NCI-H2196 treated with DMSO at 0.1 percent for 48 hours (cell line): Measurements from ENCODE around the gene DRD3.

ENCODE experiments used
- DNase-seq: peaks from one replicate; lab custom pipeline; 2025; ENCODE audit not compliant: unreplicated experiment; lab: John Stamatoyannopoulos, UW

Gene DRD3

DNA sequence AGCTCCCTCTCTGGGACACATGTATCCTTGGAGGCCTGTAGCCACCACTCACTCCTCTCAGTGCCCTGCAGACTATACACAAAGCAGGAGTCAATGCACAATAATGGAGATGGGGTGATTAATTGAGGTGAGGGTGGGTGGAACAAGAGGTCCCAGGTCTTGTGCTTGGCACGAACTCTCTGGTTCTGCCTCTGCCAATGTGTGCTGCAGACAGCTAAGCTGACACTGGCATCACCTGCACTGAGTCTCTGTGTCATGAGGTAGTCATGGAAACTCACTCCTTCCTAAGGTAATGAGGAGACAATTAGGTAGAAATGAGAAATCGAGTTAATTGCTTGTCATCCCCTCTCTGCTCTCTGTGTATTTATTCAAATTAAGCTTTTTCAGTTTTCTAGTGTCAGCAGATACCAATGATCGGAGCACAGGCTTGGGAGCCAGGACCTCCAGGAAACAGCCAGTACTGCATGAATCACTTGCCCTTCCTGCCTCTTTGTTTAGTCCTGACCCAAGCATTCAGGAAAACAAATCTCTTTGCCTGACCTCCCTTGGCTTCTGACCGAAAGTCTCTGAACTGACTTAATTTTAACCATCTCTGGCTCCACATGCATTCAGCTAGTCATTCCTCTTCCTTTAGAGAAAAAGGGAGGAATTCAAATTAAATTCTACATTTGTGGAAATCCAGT is 56.7 kb downstream of the DRD3 start:
- peak; percentile 25 for DNase-seq

DNA sequence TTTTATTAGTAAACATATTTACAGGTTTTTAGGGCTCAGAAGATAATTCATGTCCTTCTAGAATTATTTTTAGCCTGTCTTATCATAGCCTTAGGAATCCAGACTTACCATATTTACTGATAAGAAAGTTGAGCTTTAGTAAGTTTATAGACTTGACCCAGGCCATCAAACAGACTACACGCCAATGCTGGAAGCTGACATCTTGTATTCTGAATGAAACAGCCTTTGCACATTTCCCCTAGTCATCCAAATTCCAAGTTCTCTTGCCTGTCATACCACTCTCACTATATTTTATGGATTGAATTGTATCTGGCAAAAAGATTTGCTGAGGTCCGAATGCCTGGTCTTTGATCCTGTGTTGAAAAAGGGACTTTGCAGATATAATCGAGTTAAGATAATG is 58.6 kb downstream of the DRD3 start:
- no peak for DNase-seq

DNA sequence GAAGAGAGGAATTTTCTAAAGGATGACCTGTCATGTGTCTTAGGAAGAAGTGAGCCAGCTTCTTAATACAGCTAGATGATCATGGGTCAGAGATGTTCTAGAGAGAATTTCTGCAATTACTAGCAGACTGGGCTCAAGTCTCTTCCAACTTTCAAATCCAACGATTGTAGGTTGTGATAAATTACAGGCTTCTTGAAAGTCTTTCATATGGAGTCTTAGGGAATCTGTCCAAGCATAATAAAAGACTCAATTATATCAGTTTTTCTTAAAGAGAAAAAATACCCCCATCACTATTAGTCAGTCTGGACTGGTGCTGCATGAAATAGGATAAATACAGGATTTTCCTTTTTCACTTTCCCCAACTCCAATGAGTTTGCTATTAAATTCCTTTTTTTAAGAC is 59.1 kb downstream of the DRD3 start:
- no peak for DNase-seq

DNA sequence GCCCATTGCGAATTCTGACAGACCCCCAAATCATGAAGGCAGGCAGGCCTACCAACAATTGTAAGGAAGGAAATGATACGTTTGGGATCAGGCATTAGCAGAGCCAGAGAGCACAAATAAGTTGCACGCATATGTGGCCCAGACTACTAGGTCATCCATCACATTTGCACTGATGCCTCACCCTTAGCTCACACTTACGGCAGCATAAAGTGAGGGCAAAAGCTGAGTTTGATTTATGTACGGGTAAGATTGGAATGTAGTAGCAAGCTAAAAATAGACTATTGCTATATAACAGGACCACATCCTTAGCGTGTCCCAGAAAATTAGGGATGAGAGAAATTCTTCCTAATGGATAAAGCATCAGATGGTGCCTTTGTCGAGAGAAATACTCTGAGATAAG is 63.7 kb downstream of the DRD3 start:
- DNase-seq: no peak

DNA sequence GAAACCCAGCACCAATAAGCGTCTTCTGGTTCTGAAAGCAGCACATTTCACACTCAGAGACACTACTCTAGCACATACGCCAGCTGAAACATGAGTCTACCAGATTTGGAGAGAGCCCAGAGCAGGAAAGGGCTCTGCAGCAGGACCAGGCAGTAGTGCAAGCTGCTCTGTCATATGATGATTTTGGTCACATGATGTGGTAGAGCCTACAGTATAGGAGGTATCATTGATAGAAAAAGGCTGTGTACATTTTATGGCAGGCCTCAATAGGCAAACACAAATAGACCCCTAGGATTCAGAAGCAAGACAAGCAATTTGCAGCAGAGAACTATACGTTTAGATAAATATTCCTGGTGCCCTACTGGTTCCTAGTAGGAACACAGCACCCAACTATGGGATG is 64.1 kb downstream of the DRD3 start:
- no peak for DNase-seq

DNA sequence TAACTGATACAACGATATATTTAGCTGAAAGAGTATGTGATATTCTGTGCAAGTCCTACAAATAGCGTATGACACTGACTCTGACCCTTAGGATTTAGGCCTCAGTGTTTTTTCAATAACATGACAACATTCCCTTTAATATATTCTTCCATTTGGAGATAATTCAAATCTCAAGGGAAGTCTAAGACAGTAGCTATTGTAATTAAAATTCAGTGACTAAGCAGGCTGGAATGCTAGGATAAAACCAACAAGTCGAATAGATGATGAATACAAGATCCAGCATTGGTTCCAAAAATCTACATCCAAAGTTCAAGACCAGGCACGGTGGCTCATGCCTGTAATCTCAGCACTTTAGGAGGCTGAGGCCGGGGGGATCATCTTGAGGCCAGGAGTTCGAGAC is 66.2 kb downstream of the DRD3 start:
- DNase-seq: no peak

DNA sequence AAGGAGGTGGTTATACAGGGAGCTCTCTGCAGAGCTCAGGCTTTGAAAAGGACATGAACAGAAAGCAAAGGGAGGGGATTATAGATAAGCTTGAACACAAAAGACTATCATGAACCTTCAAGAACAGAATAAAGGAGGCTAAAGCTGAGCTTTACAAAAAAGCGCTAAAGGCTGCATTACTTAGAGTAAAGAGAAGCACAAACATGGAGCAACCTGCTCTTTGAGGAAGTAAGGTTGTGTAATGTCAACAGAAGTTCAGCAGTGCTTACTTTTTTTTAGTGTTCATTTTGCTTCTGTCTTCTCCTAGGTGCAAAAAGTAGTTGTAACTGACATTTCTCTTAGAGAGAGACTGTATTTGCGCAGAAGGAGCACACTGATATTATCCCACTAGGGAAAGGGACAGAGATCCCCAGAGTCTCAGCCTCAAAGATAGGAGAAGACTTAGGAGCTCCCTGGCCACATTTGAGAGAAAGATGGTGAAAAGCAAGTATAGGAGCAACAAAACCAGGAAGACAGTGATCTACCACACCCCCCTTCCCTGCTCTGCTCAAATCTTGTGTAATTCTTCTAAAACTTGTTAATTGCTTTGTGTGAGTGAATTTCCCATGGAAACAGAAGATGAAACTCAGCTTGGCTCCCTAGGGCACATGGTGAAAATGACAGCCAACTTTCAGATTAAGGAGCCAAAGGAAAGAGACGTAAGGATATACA is 67.6 kb downstream of the DRD3 start:
- DNase-seq: no peak

DNA sequence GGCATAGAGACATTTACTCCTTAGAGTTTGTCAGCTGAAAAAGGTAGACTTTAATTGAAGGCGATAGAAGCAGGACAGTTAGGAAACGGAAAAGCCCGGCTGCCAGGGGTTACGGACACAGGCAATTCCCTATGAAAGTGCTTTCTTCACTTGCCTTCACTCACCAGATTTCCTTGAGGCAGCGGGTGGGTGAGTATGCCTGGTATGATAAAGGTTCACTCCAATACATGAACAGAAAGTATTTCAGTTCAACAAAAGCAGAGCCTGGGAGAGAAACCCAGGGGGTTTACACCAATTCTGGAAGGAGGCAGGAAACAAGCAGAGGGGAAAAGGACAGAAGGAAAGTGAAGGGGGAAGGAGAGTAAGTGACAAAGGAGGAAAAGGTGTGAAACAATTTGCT is 68.4 kb downstream of the DRD3 start:
- DNase-seq: no peak

DNA sequence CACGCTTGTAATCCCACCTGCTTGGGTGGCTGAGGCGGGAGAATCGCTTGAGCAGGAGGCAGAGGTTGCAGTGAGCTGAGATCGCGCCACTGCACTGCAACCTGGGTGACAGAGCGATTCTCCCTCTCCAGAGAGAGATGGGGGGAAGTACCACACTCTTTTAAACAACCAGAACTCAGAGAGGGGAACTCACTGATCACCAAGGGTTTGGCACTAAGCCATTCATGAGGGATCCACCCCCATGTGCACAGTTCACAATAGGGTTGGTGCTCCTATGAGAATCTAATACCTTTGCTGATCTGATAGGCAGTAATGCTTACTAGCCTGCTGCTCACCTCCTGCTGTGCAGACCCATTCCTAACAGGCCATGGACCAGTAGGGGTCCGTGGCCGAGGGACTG is 70.7 kb downstream of the DRD3 start:
- DNase-seq: no peak

DNA sequence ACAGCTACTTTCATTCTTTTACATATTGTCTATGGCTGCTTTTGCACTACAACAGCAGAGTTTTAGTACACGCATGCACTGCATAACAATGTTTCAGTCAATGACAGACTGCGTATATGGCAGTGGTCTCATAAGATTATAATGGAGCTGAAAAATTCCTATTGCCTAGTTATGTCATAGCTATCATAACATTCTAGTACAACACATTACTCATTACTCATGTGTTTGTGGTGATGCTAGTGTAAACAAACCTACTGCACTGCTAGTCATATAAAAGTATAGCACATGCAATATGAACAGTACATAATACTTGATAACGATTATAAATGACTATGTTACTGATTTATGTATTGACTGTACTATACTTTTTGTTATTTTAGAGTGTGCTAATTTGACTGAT is 74.4 kb downstream of the DRD3 start:
- no peak for DNase-seq

DNA sequence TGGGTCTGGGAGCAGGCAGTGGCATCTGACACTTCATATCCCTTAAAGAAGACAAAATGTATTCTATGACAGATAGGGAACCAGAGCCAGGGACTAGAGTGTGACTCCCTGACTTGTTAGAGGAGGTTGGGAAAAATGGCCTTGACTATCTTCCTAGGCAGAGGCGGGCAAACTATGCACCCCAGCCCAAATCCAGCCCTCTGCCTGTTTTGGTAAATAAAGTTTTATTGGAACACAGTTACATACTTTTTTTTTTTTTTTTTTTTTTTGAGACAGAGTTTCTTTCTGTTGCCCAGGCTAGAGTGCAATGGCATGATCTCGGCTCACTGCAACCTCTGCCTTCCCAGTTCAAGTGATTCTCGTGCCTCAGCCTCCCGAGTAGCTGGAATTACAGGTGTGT is 75.0 kb downstream of the DRD3 start:
- no peak for DNase-seq

DNA sequence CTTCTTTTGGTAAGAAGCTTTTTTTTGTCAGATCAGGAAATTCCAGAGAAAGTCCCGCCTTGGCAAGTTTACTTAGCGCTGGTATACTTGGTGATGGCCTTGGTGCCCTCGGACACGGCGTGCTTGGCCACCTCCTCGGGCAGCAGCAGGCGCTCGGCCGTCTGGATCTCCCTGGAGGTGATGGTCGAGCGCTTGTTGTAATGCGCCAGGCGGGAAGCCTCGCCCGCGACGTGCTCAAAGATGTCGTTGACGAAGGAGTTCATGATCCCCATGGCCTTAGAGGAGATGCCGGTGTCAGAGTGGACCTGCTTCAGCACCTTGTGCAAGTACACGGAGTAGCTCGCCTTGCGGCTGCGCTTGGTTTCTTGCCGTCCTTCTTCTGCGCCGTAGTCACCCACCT is 75.7 kb downstream of the DRD3 start:
- DNase-seq: no peak

DNA sequence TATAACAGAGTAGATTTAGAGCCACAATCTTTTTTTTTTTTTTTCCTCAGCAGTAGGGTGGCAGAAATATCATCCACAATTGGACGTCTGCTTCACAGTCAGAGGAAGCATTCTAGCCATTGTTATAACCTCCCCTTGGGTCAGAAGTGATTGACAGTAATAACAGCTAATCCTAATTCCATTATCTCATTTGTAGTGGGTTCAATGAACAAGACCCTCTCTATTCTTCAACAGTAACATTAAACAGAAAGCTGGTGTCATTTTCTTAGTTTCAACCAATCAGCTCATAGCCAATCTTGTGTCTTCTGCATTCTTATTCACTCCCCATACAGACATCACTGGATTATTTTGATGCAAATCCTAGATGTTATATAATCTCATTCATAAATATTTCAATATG is 77.8 kb downstream of the DRD3 start:
- no peak for DNase-seq

DNA sequence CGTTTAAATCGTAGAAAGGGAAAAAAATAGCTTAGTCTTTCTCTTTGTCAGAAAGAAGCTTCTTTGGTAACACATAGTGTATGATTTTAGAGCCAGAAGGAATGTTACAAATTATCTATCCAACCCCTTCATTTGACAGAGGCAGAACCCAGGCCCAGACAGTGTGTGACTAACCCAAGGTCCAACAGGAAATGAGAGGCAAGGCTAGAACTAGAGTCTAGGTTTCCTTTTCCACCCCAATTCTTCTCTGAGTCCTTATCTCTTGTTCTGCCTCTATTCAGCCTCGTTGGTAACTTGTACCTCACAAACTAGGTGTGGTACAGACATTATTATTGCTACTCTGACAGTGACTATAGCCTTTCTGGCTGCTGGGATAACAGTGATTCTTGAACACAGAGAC is 83.1 kb downstream of the DRD3 start:
- no peak for DNase-seq

DNA sequence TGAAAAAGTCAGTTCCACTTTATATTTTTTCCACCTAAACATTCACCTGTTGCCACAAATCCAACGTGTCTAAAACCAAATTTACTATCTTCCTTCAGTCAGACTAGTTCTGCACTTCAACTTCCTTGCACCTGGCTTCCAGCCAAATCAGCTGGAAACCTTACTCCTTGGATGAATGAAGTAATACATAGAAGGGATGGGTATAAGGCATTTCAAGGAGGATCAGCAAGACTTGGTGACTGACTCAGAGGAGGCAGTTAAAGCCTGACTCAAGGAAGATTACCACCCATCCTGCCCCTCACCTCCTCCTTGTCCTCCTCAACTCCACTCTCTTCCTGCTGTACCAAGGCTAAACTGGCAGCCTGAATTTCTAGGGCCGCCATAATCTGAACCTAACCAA is 85.3 kb downstream of the DRD3 start:
- DNase-seq: no peak

DNA sequence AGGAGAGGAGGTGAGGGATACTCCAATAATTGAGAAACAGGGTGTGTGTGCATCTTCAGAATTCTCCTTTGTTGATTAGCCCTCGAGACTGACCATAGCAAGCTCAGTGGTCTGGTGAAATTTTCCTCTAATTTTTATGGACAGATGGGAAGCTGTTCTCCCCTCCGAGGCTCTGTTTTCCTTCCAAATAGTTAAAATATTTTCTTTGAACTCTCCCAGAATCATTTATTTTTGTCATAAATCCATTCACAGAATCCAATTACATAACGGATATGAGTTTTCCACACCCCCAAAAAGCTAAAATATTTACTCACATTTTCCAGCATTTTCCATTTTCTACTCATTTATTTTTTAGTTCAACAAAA is 85.9 kb downstream of the DRD3 start:
- DNase-seq: no peak

DNA sequence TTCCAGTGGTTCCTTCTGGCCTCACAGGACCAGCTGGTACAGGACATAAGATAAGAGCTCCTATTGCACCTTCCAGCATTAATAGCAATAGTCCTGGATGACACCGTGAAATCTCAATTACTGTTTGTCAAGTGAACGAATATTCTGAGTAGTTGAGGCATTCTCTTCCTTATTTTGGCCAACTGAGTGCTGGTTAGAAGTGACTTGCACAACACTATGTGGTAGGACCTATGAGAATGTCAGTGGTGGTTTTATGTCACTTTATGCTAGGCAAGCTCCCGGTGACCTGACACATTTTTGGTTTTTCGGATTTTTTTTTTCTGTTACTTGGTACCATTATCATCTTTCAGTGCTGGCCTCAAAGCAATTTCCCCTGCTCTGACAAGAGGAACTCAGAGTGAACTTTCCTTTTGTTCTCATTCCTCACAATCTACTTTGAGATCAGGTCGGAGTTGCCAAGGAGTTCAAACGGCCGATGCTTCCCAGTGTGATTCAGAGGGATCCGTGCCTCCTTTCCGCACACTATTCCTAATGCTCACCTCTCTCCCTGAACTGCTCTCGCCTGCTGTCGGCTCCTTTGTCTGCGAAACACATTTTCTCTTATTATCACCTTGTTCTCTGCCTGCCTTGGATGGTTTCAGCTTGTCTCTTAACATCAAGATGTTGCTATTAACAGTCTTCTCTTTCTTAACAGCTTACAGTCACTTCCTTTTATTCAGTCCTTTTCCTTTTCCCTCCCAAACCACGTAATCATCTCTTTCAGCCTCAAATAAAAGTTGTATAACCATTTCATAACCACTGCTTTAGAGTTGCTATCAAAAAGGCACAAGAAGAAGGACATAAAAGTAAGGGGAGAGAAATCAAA is 86.5 kb downstream of the DRD3 start:
- no peak for DNase-seq

DNA sequence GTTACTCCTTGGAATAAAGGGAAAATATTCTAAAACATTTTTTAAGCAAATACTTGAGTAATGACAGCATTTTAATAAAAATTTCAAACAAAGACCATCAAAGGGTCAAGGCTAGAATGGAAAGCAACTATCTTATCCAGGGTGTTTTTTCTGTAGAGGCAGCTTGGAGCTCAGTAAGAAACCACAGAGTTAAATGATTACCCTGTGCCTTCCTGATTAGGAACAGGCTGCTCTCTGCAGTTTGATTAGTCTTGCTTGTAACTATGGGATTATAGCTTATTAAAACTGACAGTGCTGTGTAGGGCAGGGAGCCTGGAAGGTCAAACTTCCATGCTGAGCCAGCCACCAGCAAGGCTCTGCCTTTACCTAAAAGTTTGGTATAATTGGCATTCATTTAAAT is 89.2 kb downstream of the DRD3 start:
- no peak for DNase-seq

DNA sequence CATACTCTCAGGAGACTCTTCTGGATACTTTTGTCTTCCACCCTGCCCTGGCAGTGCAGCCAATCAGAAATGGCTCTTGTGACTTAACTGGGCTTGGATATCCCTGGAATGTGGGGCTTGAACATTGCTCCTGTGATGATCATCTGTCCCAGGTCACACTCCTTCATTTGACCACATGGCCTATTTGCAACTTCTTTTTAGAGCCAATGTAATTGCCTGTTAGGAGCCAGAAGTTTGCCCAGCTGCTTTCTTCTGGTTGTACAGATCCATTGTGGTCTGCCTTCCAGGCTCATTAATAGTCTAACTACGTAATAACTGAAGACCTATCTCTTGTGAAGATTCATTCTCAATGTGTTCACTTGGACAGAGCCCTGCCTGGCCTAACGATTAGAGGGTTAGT is 92.5 kb downstream of the DRD3 start:
- DNase-seq: no peak

DNA sequence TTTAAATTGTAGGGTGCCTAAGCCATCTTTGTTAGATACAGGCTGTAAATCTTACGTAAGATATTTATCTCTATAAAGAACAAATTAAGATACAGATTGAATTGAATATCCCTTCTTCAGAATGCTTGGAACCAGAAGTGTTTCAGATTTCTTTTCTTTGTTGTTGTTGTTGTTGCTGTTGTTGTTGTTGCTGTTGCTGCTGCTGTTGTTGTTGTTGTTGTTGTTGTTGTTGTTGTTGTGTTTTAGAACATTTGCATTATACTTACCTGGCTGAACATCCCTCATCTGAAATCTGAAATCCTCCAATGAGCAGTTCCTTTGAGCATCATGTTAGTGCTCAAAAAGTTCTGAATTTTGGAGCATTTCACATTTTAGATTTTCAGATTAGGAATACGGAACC is 95.7 kb downstream of the DRD3 start:
- DNase-seq: no peak

DNA sequence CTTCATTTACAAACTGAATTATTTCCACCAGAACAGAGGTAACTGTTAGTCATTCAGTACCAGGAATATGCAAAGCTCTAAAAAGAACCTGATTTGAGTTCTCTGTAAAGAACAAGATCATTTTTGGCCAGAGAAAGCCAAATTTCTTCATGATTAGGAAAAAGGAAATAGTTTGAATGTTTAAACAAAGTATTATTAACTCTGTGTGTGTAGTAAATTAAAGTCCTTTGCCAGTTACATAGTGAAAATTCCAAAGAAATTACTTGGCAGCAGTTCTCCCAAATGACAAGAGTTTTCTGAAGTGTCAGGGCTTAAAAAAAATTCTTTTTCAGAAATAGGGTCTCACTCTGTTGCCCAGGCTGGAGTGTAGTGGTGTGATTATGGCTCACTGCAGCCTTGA is 97.8 kb downstream of the DRD3 start:
- no peak for DNase-seq

DNA sequence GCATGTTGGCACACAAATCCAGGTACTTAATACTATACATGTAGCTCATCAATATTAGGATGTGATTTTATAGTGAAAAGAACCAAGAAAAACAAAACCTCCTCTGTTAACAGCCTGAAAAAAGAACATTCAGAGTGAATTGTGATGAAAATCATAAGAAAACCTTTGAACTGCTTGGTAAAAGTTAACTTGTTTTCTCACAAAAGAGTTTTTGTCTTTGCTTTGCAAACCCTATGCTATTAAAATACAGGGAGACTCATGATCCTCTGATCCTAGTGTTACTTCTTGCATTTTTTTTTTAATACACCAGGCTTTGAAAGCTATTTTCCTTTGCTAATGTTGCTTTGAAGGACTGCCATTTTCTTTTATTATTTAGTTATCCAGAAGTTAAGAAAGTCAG is 98.7 kb downstream of the DRD3 start:
- DNase-seq: no peak
